ENCODE results near the gene GRM2.
"Not testable (repeated sequence)": the region's sequence is repeated elsewhere in the genome, so short reads cannot be mapped to it uniquely, and the experiment has no call there.

Gene GRM2

GRCh38 chr3:51729042-51729633 lies 22.3 kb downstream of the GRM2 start:
- DNase-seq (ENCODE audit: low read depth) = no peak

- no peak for DNase-seq (ENCODE audit: low read depth)
Measured at GRCh38 chr3:51733859-51734571, 27.1 kb downstream of the GRM2 start.

GRCh38 chr3:51734572-51734907 lies 27.7 kb downstream of the GRM2 start:
- no peak for DNase-seq (ENCODE audit: low read depth)

- no peak for DNase-seq (ENCODE audit: low read depth)
Measured at GRCh38 chr3:51735039-51735438, 28.2 kb downstream of the GRM2 start.

- DNase-seq (ENCODE audit: low read depth) = no peak
Measured at GRCh38 chr3:51735950-51736349, 29.1 kb downstream of the GRM2 start.

- no peak for DNase-seq (ENCODE audit: low read depth)
Measured at GRCh38 chr3:51739110-51739509, 32.2 kb downstream of the GRM2 start.

- DNase-seq (ENCODE audit: low read depth) = not testable (repeated sequence)
Measured at GRCh38 chr3:51742320-51742719, 35.5 kb downstream of the GRM2 start.

GRCh38 chr3:51742978-51743377 lies 36.1 kb downstream of the GRM2 start:
- DNase-seq (ENCODE audit: low read depth) = not testable (repeated sequence)

- DNase-seq (ENCODE audit: low read depth) = no peak
Measured at GRCh38 chr3:51747840-51748239, 41.0 kb downstream of the GRM2 start.

GRCh38 chr3:51748327-51748726 lies 41.5 kb downstream of the GRM2 start:
- no peak for DNase-seq (ENCODE audit: low read depth)

GRCh38 chr3:51750878-51751277 lies 44.0 kb downstream of the GRM2 start:
- DNase-seq (ENCODE audit: low read depth) = no peak

- DNase-seq (ENCODE audit: low read depth) = no peak
Measured at GRCh38 chr3:51751287-51751686, 44.4 kb downstream of the GRM2 start.

GRCh38 chr3:51753763-51754750 lies 47.2 kb downstream of the GRM2 start:
- not testable (repeated sequence) for DNase-seq (ENCODE audit: low read depth)

- no peak for DNase-seq (ENCODE audit: low read depth)
Measured at GRCh38 chr3:51759203-51759602, 52.3 kb downstream of the GRM2 start.

Measured in non-pigmented ciliary epithelial cell (primary cell).